Colon (tissue), 2 donors: Measurements from ENCODE around the gene KLC4.

Experiments
- FAIRE-seq: peaks from 2 replicates; lab custom pipeline; 2012; peaks lifted over from hg19 to GRCh38; lab: Jason Lieb, UNC
- donor health status: control.
- donor health status: control.

Gene KLC4

GRCh38 chr6:43059168-43060033, at the start of gene KLC4, which contains the start of gene MRPL2:
KLC4 (plus strand) TSS chr6:43059631; CDS start chr6:43061336, 1,705 bp downstream.
MRPL2 (minus strand) TSS chr6:43059434; CDS start chr6:43059381, 53 bp downstream.
- no peak for FAIRE-seq

- FAIRE-seq, result no peak
Observed at GRCh38 chr6:43011207-43011606, 48.2 kb upstream of the KLC4 start.

GRCh38 chr6:43012364-43012763, 47.1 kb upstream of the KLC4 start:
- no peak for FAIRE-seq

- no peak for FAIRE-seq
Observed at GRCh38 chr6:43013097-43013842, 46.2 kb upstream of the KLC4 start.

GRCh38 chr6:43013843-43014433, 45.5 kb upstream of the KLC4 start, which contains the start of the genes KLHDC3 and MEA1:
KLHDC3 (plus strand) TSS chr6:43014249; CDS start chr6:43017193, 2,944 bp downstream.
MEA1 (minus strand) TSS chr6:43013946; CDS start chr6:43013813, 133 bp downstream.
- peak; percentile 36 for FAIRE-seq

- no peak for FAIRE-seq
Observed at GRCh38 chr6:43014434-43014909, 45.0 kb upstream of the KLC4 start.

- FAIRE-seq, result no peak
Observed at GRCh38 chr6:43016176-43016942, 43.1 kb upstream of the KLC4 start.

GRCh38 chr6:43016943-43017334, 42.5 kb upstream of the KLC4 start:
- no peak for FAIRE-seq

- FAIRE-seq, result no peak
Observed at GRCh38 chr6:43019152-43019551, 40.3 kb upstream of the KLC4 start.

GRCh38 chr6:43020052-43020705, 39.3 kb upstream of the KLC4 start:
- no peak for FAIRE-seq

- FAIRE-seq, result no peak
Observed at GRCh38 chr6:43020847-43021246, 38.6 kb upstream of the KLC4 start.

GRCh38 chr6:43021270-43022047, 38.0 kb upstream of the KLC4 start, which contains the start of gene RRP36:
RRP36 (plus strand) TSS chr6:43021623; CDS start chr6:43021655, 32 bp downstream.
- no peak for FAIRE-seq

GRCh38 chr6:43024436-43024835, 35.0 kb upstream of the KLC4 start:
- no peak for FAIRE-seq

- FAIRE-seq, result no peak
Observed at GRCh38 chr6:43026365-43026764, 33.1 kb upstream of the KLC4 start.

- no peak for FAIRE-seq
Observed at GRCh38 chr6:43029120-43029519, 30.3 kb upstream of the KLC4 start.

- no peak for FAIRE-seq
Observed at GRCh38 chr6:43032326-43032725, 27.1 kb upstream of the KLC4 start.

- FAIRE-seq, result no peak
Observed at GRCh38 chr6:43033496-43034189, 25.8 kb upstream of the KLC4 start.

GRCh38 chr6:43034190-43034525, 25.3 kb upstream of the KLC4 start:
- no peak for FAIRE-seq

- no peak for FAIRE-seq
Observed at GRCh38 chr6:43035495-43036194, 23.8 kb upstream of the KLC4 start.
